Activated effector memory CD4-positive, alpha-beta T cell treated with Interleukin-2 at 50 U/mL for 16 hours (primary cell): ENCODE results near the gene OR2AJ1.

Experiments
- DNase-seq: peaks from one replicate; pipeline ENCODE4 v3.0.0-alpha.2; 2020

The OR2AJ1 gene, protein sequence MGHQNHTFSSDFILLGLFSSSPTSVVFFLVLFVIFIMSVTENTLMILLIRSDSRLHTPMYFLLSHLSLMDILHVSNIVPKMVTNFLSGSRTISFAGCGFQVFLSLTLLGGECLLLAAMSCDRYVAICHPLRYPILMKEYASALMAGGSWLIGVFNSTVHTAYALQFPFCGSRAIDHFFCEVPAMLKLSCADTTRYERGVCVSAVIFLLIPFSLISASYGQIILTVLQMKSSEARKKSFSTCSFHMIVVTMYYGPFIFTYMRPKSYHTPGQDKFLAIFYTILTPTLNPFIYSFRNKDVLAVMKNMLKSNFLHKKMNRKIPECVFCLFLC

DNA sequence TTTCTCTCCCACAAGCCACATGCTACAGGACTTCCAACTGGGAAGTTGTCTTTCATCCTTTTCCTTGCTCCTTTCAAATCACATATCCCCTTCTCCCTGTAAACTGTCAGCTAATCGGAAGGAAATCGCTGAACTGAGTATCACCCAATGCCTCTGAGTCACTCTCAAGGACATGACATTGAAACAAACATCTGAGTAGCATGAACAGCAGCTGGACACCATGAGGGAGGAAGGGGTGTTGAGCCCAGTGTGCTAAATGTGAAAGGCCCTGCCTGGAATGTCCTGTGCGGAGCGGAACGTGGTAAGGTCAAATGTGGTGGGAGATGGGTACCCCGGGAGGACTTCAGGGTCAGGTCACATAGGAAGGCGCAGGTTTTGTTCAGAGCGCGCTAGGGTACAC, at the start of gene OR2AJ1:
TSS of gene OR2AJ1 (plus strand) at position 22 of the 400 bp plus-strand sequence. CDS start 8,880 bp downstream, outside the sequence.
- no peak for DNase-seq

DNA sequence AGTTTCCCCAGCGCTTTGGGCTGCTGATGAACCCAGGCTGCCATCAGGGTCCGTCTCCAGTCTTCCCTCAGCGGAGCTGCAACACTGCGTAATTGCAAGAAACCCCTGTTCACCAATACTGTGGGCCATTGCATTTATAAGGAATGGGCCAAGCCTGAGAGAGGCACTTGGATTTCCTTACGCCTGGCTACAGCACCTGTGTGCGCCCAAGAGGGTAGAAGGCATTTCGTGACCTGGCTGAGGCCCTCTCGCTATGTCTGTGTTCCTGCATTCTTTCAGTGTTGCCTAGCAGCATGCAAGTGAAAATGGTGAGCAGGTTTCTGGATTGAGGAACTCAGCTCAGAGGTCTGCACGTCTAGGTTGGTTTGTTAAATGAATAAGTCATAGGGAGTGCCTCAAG, 41.3 kb upstream of the OR2AJ1 start:
- no peak for DNase-seq

DNA sequence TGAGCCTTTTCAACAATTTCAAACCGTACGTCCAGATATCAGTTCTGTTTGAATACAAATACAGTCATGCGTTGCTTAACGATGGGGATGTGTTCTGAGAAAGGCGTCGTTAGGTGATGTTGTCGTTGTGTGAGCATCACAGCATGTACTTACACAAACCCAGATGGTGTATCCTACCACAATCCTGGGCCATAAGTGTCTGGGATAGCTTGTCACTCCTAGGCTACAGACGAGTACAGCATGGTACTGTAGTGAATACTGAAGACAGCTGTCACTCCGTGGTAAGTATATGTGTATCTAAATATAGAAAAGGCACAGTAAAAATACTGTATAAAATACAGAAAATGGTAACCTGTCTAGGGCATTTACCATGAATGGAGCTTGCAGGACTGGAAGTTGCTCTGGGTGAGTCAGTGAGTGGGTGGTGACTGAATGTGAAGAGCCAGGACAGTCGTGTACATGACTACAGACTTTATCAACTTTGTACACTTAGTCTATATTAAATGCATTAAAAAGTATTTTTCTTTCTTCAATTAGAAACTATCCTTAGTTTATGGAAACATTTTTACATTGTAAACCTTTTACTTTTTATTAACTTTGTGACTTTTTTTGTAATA, 39.8 kb upstream of the OR2AJ1 start:
- no peak for DNase-seq

DNA sequence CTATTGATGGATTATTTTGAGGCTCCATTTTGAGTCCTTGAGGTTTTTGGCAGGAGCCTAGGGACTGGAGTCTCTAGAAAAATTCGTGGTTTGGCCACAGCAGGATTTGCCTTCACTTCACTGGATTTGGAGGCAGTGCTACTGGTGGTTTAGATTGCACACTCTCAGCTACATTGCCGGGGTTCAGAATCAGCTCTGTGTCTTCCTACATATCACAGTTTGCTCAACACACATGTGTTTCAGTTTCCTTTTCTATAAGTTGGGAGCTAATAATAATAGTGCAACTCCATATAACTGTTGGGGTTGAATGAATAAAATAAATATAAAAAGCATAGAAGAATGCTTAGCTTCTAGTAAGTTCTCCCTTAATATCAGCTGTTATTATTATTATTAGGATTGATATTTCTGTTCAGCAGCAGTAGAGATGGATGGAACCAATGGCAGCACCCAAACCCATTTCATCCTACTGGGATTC, 29.5 kb upstream of the OR2AJ1 start, which contains the start of gene OR2W3:
TSS of gene OR2W3 (plus strand) at position 425 of the 475 bp plus-strand sequence. CDS start at position 425, 0 bp downstream.
- DNase-seq = no peak

DNA sequence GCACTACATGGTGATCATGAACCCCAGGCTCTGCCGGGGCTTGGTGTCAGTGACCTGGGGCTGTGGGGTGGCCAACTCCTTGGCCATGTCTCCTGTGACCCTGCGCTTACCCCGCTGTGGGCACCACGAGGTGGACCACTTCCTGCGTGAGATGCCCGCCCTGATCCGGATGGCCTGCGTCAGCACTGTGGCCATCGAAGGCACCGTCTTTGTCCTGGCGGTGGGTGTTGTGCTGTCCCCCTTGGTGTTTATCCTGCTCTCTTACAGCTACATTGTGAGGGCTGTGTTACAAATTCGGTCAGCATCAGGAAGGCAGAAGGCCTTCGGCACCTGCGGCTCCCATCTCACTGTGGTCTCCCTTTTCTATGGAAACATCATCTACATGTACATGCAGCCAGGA, 28.7 kb upstream of the OR2AJ1 start:
- no peak for DNase-seq

DNA sequence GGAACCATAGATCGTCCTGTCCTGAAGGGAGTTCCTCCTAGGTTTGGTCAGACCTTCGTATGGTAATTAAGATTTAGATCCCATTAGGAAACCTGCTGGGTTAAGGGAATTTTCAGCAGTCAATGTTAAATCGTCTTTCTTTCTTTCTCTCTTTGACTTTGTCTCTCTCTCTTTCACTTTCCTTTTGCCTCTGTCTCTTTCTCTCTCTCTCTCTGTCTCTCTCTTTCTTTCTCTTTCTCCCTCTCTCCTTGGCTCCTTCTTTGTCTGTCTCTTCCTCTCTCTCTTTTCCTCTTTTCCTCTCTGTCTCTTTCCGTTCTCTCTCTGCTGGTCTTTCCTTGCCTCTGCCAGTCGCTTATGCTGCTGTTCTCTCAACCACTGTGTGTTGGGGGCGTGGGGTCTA, 20.6 kb upstream of the OR2AJ1 start:
- DNase-seq = no peak

DNA sequence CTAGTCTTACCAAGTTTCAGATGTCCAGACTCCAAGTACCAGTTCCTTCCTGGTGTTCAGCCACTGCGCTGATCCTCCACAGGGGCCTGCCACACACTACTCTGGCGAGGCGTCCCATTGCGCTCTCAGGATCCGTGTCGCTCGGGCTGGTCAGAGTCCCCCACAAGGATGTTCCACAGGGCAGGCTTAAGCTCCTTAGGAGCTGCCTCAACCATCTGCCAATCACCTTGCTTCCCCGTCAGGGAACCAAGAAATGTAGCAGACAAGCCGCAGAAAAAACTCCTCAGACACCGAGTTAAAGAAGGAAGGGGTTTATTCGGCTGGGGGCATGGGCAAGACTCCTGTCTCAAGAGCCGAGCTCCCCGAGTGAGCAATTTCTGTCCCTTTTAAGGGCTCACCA, 19.5 kb upstream of the OR2AJ1 start:
- no peak for DNase-seq

DNA sequence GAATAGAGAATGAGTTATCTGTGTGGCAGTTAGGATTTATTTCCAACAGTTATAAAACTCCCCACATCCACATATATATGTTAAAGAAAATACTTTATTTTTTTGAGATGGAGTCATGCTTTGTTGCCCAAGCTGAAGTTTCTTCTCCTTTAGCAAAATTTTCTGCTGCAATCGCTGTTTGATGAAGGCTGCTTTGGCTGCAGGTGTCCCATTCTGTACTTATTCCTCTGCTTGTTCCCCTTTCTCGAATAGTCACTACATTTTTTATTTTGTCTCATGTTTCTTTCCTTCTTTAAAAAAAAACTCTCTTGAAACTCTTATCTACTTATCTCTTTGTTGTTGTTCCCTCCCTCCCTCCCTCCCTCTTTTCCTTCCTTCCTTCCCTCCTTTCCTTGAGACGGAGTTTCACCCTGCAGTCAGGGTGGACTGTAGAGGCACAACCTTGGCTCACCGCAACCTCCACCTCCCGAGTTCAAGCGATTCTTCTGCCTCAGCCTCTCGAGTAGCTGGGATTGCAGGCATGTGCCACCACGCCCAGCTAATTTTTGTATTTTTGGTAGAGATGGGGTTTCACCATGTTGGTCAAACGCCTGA, 18.7 kb upstream of the OR2AJ1 start:
- DNase-seq = no peak

DNA sequence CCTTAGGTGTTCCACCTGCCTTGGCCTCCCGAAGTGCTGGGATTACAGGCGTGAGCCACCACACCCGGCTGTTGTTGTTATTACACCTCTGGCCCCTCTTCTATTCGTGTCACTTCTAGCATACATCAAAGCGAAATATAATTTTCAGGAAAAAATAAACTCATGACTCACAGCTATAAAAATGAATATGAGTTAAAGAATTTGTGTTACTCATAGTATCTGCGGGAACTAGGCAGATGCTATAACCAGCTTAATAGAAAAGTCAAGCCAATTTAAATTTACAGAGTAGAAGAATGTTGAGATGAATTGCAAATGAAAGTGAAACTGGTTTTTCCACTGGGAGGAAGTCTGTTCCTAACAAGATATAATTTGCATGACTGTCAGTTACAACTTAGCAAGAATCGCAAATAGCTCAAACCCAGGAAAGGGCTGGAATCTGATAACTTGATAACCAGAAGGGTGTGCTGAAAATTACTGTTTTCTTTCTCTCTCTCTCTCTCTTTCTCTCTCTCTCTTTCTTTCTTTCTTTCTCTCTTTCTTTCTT, 18.1 kb upstream of the OR2AJ1 start:
- no peak for DNase-seq

DNA sequence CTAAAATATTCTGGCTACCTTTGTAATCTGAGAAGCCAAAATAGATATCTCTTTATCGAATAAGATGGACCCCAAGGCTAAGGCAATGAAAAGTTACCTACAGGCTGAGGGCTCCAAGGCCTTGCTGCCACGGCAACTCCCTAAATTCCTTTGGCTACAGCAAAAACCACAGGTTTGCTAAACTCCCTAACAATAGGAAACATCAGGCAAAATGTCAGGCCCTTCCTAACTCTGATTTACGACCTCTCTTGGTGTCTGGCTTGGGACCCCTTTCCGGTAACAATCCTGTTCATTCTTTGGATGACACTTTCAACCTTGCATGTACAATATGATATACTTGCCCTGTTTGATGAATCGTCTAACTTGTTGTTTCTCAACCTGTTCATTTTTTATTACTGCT, 15.9 kb upstream of the OR2AJ1 start:
- DNase-seq = no peak

DNA sequence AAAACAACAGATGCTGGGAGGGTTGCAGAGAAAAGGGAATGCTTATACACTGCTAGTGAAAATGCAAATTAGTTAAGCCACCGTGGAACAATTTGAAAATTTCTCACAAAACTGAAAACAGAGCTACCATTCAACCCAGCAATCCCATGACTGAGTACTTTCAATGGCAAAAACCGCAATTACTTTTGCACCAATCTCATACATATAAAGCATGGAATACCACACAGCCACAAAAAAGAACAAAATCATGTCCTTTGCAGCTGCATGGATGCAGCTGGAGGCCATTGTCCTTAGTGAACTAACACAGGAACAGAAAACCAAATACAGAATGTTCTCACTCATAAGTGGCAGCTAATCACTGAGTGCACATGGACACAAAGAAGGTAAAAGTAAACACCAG, 10.9 kb upstream of the OR2AJ1 start:
- DNase-seq = no peak

DNA sequence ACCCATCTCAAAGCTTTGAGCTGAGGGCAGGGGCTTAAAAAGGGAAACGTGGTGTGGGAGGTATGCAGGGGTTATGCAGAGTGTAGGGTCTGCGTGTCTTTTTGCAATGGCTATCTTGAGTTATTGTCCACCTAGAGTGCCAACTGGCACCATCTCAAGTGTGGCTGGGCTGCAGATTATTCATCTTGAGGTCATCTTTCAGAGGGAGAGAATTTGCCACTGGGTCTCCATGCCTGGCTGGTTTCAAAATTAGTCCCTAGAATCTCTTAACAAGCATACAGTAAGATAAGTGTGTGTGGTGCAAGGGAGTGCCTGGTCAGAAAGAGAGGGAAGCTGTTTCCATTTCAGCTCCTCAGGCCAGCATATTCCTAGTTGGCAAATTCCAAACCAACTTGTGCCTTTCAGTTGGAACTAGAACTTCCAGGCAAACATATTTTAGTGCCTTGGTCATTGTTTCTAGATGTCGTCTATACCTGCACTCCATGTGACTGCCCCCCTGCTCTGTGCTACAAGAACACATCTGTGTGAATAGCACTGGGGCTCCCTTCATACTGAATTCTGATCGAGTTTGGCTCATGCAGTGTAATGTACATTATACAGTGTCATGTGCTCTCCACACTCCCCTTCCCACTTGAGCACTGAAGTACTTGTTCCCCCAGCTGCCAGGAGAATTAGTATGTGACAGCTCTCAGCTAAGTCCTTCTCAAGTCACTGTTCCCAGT, 9.6 kb upstream of the OR2AJ1 start:
- DNase-seq = no peak

DNA sequence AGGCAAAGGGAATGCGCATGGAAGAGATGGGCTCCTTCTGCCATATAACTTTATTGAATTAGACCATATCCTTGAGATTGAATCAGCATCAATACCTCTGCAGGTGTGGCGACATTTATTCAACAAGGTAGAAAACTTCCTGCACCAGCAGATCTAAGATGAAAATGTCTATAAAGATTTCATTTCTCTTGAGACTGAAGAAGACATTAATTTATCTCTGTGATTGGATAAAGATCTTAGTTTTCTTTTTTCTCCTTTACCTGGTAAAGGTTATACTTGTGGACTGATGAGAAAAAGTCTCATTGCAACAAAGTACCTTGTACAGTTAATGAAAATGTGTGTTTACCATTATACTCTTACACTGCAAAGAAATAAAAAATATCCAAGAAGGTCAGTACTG, 4.7 kb upstream of the OR2AJ1 start, which contains the start of gene OR2T8:
TSS of gene OR2T8 (plus strand) at position 301 of the 400 bp plus-strand sequence. CDS start 766 bp downstream, outside the sequence.
- DNase-seq = no peak

DNA sequence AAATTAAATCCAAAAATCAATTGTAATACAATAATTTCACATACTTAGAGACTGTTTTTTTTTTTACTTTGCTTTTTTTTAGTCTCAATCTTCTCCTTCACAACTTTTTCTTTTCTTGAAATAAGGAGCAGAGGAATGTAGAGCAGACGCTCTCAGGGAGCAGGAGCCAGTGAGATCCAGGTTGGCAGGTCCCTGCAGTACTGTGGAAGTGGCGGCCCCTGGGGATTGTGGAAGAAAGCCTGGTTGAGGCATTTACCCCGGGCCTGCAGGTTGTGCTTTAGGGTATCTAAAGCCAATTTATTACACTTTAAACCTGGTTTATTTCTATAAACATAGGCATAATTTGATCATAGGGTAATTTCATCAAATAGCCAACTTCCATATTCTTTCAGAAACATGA, 748 bp upstream of the OR2AJ1 start:
- no peak for DNase-seq

DNA sequence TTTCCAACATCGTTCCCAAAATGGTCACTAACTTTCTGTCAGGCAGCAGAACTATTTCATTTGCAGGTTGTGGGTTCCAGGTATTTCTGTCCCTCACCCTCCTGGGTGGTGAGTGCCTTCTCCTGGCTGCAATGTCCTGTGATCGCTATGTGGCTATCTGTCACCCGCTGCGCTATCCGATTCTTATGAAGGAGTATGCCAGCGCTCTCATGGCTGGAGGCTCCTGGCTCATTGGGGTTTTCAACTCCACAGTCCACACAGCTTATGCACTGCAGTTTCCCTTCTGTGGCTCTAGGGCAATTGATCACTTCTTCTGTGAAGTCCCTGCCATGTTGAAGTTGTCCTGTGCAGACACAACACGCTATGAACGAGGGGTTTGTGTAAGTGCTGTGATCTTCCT, 9.3 kb downstream of the OR2AJ1 start:
- no peak for DNase-seq

DNA sequence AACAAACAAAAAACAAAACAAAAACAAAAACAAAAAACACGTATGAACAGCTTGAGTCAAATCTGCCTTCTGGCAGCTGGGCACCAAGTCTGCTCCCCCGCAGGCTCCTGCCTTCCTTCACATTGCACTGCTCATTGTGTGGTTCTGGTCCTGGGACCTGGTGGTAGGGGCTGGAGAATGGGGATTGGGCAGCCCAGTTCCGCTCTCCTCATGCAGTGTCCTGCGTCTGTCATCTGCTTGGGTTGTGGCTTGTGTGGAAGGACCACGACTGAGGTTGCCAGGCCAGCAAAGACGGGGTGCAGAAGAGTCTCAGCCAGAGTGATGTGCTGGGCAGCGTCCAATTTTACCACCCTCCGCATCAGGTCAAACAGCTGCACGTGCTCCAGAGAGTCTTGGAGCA, 11.1 kb downstream of the OR2AJ1 start:
- DNase-seq = no peak

DNA sequence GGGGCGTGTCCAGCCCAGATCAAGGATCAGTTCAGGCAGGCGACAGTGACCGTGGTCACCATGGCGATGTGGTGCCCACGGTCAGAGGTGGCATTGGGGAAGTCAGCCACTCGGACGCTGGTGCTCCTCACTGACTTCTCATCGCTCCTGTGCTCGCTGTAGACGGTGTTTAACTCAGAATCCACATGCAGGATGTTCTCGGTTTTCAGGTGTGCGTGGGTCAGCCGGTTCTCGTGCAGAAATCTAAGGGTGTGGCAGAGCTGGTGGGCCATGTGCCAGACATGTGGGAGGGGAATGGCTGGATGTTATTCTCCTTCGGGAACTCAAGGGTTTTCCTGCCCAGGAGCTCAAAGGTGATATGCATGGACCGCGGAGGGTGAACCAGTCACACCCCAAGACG, 11.7 kb downstream of the OR2AJ1 start:
- no peak for DNase-seq

DNA sequence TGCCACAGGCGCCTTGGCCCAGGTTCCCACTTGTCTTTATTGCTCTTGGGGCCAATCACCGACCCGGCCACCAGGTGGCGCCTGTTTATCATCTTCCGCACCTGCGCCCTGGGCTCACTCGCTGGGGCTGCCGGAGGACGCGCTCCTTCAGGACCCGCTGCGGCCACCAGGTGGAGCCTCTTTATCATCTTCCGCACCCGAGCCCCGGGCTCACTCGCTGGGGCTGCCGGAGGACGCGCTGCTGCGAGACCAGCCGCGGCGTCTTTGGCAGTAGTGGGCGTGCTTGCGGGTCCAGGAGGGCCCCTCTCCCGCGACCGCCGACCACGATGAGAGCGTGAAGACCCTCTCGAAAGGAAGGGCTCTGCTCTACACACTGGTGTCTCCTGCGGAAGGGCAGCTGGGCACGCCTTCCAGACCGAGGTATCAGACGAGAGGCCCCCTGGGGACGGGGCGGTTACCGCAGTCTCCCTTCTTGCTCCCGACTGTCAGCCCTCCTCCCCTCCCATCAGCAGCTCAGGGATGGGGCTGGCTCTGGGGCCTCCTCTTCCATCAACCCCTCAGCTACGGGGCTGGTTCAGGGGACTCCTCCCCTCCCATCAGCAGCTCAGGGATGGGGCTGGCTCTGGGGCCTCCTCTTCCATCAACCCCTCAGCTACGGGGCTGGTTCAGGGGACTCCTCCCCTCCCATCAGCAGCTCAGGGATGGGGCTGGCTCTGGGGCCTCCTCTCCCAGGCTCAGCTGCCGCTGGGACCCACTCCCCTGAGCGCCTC, 12.5 kb downstream of the OR2AJ1 start:
- DNase-seq = peak; percentile 15

DNA sequence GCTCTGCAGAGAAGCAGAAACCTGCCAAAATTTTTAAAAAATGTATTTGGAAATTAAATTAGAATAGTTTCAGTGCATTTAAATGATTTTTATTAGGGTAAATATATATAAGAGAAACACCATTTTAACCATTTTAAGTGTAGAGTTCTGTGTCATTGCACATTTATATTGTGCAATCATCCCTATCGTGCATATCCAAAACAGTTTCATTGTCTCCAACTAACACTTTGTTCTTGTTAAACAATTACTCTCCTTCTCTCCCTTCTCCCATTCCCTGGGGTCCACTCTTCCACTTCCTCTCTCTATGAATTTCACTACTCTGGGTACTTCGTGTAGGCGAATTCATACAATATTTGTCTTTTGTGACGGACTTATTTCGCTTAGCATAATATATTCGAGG, 17.9 kb downstream of the OR2AJ1 start:
- DNase-seq = no peak

DNA sequence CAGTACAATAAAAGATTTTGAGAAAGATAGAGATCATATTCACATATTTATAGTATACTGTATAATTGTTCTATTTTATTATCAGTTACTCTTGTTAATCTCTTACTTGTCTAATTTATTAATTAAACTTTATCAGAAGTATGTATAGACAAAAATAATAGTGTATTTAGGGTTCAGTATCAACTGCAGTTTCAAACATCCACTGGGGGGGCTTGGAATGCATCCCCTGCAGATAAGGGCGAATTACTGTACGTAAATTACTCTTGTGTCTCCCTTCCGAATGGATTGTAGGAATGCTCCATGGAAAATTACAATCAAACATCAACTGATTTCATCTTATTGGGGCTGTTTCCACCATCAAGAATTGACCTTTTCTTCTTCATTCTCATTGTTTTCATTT, 23.9 kb downstream of the OR2AJ1 start, which contains the start of gene OR2L8:
TSS of gene OR2L8 (plus strand) at position 301 of the 400 bp plus-strand sequence. CDS start at position 301, 0 bp downstream.
- no peak for DNase-seq

DNA sequence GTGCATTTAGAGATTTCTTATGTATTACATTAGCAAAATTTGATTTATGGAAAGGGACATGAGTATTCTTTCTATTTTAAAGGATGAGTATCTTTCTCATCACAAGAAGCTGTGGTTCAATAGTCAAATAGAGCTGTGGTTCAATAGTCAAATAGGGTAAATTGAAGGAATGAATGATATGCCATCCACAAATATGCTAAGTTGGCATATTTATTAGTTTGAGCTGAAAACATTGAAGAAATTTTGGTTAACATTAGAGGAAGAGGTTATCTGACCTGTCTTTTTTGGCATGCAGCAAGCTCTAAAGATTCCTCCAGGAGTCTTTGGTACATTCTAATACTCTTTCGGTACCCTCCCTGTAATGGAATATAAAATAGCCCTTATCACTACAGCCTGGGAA, 28.7 kb downstream of the OR2AJ1 start:
- DNase-seq = no peak

DNA sequence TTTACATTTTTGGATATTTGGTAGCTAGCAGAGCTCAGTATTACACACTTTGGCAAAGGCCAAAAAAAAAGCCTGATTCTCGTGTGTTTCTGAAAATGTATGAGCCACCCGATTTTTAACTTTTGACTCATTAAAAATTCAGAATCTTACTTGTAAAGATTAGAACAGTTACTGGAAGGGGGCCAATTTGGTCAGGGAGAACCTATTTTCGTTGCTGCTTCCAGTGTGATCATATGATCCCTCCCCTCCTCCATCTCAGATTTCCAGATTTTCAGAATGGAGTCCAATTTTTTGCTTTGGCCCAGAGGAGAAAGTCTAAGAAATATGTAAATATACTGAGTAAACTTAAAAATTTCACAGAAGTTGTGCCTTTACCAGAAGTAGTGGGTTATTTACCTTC, 37.1 kb downstream of the OR2AJ1 start:
- DNase-seq = no peak
